Measurements from ENCODE around the gene ERN2.
"Not testable (repeated sequence)": the region's sequence is repeated elsewhere in the genome, so short reads cannot be mapped to it uniquely, and the experiment has no call there.

The ERN2 gene

DNA sequence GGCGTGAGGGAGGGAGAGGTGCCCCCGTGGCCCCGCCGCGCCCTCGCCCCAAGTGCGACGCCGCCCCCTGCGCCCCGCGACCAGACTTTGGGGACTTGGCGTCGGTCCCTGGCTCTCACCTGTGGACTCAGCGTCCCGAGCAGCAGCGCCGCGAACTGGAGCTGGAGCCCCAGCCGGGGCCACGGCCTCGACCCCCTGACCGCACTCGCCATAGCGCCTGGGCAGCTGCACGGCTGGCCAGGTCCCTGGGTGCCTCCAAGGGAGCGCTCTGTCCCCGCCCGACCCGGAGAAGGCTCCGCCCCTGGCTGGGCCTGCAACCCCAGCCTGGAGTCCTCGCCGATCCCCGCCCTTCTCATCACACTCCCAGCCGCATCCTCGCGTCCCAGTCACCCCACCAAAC lies at the start of gene ERN2:
TSS of gene ERN2 (minus strand) at position 247 of the 400 bp plus-strand sequence. CDS start at position 212, 35 bp downstream.
- DNase-seq = no peak

DNA sequence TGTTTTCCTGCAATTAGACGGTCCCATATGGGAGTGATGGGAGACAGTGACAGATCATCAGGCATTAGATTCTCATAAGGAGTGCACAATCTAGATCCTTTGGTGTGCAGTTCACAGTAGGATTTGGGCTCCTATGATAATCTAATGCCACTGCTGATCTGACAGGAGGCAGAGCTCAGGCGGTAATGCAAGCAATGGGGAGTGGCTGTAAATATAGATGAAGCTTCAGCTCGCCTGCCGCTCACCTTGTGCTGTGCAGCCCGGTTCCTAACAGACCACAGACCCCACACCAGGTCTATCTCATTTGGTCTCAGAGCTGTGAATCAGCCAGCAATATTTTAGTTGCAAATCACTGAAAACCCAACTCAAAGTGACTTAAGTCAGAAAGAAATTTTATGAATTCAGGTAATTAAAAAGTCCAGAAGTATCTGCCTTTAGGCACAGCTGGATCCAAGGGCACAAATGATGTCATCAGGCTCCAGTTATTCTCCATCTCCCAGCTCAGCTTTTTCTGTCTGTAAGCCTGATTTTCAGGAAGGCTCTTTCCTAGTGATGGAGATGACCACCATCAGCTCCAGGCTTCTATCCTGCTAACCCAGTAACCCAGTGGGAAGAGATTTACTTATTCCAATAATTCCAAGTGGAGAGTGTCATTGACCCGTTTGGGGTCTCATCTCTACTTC lies 45.1 kb upstream of the ERN2 start:
- no peak for DNase-seq

DNA sequence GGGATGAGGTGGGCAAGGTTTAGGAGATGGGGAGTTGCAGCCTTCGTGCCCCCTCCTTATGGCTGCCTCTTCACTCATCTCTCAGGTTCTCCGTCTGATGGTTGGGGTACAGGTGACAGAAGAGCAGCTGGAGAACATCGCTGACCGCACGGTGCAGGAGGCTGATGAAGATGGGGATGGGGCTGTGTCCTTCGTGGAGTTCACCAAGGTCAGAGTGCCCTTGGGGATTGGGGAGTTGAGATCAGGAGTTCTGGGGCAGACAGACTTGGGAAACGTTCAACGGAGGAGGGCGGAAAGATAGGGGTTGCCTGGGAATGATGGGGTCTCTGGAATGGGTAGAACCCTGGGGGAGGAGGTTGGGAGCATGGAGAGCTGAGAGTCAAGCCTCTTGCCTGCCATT lies 44.1 kb upstream of the ERN2 start:
- DNase-seq = no peak

DNA sequence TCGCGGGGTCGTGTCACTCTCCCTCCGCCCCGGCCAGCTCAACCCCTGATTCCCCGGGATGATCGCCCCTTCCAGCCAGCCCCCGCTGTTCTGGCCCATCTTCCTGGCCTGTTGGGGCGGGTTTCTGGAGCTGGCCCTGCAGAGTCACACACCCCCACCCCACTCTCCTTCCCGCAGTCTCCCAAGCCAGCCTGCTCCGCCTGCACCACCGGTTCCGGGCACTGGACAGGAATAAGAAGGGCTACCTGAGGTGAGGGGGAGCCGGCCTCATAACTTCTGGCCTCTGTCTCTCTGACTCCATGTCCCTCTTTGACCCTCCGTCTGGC lies 42.4 kb upstream of the ERN2 start:
- no peak for DNase-seq

DNA sequence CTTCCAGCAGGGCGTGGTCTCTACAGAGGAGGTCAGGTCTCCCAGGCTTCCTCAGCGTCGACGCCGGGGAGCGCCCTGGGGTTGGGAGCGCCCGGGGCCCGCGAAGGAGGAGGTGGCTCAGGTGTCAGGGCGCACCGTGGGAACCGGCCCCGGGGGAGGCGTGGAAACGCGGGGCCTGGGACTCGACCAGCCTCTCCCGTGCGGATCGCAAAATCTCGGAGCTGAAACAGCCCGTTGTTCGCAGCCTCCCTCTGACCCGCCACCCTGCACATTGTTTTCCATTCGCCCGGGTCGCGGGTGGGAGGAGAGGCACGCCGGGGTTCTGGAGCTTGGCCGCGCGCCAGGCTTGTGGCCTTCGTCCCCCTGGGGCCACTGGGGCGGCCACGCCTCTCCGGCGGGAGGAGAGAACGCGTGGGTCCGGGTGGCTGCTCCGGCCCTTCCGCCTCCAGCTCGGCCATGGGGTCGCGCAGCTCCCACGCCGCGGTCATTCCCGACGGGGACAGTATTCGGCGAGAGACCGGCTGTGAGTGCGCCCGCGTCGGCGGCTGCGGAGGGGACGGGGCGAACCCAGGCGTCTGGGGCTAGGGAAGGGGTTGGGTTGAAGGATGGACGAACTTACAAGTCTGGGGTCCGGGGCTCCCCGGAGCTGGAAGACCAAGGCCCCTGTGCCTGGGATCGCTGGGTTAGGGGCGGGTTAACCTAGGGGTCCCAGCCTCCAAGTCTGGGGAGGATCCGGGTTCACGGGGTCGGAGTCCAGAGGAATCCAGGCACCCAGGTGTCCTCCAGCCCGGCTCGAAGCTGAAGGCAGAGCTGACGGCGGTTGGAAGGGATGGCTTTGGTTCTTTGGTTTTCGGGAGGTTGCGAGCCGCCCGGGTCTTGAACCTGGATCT lies 41.8 kb upstream of the ERN2 start, which contains the start of gene CHP2:
TSS of gene CHP2 (plus strand) at position 433 of the 890 bp plus-strand sequence. CDS start at position 457, 24 bp downstream.
- no peak for DNase-seq

DNA sequence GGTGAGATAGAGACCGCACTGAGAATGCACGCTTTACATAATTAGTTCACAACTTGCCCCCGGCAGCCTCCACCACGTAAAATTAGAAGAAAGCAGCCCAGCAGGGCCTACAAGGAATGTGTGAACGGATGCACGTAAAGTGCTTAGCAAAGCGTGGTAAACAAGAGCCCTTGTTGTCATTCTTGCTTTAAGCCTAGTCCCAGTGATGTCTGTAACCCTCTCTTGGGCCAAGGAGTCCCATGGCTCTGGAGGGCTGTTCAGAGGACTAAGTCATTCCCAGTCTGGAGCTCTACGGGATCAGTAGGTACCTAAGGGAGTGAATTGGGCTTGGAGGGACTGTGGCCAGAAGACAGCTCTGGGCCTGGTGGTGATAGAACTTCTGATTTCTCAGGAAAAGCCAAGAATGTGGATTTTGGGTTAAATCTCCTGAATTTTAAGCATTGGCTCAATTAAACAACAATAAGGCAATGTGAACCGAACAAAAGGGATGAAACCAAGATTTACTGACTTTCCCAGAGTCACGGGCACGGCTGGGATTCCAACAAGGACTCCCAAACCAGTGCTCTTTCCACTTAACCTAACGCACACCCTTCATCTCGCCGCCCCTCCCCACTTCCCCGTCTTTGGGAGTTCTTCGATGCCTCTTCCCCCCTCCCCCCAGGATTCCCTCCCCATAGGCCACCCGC lies 41.0 kb upstream of the ERN2 start:
- DNase-seq = no peak

DNA sequence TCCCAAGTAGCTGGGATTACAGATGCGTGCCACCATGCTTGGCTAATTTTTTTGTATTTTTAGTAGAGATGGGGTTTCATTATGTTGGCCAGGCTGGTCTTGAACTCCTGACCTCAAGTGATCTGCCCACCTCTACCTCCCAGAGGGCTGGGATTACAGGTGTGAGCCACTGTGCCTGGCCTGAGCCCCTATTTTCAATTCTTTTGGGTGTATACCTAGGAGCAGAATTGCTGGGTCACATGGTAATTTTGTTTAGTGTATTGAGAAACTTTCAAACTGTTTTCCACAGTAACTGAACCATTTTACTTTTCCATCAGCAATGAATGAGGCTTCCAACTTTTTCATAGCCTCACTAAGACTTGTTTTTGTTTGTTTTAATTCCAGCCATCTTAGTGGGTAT lies 38.0 kb upstream of the ERN2 start:
- DNase-seq = not testable (repeated sequence)

DNA sequence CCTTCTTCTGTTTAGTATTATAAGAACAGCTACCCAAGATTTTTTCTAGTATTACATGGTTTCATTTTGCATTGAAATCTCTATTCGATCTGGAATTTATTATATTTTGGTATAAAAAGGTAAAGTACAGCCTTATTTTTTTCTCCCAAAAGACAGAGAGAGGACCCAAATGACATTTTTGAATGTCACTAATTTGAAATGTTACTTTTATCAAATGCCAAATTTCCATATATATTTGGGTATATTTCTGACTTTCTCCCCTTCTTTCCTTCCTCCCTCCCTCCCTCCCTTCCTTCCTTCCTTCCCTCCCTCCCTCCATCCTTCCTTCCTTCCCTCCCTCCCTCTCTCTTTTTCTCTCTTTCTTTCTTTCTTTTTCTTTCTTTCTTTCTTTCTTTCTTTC lies 35.6 kb upstream of the ERN2 start:
- no peak for DNase-seq

DNA sequence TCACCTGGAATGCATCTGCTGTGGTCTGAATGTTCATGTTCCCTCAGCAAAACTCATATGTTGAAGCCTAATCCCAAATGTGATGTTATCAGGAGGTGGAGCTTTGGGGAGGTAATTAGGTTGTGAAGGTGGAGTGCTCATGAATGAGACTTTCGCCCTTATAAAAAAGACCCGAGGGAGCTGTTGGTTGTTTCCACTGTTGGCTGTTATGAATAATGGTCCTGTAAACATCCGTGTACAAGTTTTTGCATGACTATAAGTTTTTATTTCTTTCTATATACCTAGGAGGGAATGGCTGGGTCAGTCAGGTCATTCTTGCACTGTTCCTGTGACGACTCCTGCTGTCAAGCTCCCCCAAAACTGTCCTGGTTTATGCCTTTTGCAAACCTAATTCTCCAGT lies 32.2 kb upstream of the ERN2 start:
- no peak for DNase-seq

DNA sequence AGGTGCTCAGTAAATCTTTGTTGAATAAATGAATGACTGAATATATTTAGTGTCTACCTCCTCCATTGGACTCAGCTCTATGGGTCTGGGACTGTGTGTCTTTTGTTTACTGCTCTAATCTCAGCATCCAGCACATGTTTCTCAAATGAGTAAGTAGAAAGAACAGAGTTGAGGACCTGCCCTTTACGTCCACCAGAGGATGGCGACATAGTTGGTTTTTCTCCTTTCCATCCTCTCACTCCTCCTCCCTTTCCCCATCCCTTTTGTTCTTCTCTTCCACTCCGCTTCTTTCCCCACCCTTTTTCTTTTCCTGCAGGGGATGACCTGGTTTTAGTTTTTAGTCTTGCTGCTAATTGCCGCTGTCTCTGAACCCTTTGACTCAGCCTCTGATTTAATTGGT lies 29.7 kb upstream of the ERN2 start:
- DNase-seq = no peak

DNA sequence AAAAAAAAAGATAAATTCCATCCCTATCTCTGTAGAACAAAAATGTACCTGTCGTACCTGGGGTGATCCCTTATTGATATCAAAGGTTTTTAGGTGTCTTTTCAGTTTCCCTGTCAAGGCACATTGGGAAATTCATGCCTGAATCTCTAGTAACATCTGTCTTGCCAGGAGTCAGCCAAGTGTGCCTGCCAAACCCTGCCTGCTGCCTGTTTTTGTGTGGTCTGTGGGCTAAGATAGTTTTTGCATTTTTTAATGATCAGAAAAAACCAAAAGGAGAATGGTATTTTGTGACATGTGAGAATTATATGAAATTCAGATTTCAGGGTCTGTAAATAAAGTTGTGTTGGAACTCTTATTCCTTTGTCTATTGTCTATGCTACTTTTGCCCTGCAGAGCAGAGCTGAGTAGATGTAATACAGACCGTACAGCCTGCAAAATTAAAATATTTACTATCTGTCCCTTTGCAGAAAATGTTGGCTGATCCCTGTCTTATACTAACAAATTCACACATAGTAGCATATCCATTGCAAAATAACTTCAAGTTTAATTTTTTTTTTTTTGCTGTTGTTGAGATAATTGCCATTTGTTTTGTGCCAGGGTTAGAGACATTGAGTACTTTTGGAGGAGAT lies 28.8 kb upstream of the ERN2 start:
- DNase-seq = no peak

DNA sequence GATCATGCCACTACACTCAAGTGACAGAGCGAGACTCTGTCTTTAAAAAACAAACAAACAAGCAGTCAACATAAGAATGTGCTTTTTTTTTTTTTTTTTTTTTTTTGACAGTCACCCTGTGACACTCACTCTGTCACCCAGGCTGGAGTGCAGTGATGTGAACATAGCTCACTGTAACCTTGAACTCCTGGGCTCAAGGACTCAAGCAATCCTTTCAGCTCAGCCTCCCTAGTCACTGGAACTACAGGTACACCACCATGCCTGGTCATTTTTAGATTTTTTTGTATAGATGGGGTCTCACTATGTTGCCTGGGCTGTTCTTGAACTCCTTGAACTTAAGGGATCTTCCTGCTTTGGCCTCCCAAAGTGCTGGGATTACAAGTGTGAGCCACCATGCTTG lies 26.5 kb upstream of the ERN2 start:
- DNase-seq = no peak

DNA sequence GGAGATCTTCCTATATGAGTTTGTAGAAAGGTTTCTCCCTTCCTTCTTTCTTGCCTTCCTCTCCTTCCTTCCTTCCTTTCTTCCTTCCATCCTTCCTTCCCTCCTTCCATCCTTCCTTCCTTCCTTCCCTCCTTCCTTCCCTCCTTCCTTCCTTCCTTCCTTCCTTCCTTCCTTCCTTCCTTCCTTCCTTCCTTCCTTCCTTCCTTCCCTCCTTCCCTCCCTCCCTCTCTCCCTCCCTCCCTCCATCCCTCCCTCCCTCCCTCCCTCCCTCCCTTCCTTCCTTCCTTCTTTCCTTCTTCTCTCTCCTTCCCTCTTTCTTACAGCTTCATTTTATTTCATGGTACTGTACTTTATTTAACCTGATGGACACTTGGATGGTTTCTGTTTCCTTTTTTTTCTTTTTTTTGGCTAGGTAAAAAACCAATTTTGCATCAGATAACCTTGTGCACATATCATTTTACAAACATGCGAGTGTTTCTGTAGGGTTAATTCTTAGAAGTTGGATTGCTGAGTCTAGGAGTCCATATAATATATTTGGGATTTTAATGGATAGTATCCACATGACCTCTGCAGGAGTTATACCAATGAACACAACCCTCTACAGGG lies 24.5 kb upstream of the ERN2 start:
- not testable (repeated sequence) for DNase-seq

DNA sequence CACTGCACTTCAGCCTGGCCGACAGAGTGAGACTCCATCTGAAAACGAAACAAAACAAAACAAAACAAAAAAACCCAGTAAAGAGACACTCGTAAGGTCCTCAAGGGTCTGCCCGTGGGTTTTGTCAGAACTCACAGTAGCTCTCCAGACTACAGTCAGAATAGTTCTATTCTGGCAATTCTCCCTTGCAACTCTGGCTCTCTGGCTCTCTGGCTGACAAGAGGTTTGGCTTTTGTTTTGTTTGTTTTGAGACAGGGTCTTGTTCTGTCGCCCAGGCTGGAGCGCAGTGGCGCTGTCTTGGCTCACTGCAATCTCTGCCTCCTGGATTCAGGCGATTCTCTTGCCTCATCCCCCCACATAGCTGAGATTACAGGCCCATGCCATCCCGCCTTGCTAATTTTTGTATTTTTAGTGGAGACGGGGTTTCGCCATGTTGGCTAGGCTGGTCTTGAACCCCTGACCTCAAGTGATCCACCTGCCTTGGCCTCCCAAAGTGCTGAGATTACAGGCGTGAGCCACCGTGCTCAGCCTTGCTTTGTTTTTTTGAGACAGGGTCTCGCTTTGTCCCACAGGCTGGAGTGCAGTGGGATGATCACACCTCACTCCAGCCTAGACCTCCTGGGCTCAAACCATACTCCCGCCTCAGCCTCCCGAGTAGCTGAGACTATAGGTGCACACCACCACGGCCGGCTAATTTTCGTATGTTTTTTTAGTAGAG lies 21.3 kb upstream of the ERN2 start:
- no peak for DNase-seq

DNA sequence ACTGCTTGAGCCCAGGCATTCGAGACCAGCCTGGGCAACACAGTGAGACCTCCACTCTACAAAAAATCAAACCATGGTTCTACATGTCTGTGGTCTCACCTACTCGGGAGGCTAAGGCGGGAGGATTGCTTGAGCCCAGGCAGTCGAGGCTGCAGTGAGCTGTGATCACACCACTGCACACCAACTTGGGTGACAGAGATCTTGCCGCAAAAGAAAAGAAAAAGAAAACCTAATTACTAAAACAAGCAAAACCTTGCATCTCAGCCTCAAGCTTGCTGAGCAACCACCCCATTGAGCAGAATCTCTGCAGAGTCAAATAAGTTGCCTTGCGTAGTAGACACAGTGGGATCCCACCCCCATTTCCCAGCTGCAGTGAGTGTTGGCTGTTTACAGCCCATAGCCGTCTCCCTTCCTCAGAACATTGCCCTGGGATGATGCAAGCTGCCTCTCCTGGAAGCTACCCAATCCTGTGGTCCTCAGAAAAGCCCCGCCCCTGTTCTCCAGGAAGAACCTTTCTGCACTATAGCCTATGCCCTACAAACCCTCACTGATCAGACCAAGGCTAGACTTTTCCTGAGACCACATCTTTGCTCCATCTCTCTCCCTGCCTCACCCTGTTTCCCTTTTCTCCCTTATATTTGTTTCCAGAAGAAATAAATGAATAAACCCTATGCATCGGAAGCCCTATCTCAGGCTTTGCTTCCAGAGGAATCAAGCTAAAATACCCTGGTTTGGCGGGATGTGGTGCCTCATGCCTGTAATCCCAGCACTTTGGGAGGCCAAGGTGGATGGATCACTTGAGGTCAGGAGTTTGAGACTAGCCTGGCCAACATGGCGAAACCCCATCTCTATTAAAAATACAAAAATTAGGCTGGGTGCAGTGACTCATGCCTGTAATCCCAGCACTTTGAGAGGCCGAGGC lies 16.7 kb upstream of the ERN2 start:
- no peak for DNase-seq

DNA sequence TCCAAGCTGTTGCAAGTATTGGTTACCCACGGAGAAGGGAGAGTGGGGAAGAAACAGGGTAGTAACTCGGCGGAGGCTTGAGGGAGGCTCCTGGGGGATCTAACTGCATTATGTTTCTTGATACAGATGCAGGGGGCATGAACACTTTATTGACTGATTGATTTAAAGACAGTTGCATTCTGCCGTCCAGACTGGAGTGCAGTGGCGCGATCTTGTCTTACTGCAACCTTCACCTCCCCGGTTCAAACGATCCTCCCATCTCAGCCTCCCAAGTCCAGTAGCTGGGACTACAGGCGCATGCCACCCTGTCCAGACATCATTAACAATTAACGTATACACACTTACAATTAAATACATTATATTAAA lies 15.1 kb upstream of the ERN2 start:
- DNase-seq = no peak

DNA sequence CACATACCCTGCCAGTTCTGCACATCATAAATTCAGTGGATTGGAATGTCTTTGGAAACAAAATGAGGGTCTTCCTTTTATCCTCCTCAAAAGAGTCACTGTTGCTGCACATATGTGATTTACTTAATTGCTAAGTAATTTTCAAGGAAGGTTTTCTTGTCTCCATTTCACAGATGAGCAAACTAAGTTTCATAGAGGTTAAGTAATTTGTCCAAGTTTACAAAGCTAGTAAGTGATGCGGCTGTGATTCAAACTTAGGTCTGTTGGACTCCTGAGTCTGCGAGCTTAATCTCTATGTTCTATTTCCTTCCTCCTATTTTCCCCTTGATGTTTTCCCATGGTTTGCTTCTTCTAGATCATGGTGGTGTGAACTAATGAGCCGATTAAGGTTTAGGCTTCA lies 13.7 kb upstream of the ERN2 start:
- DNase-seq = no peak

DNA sequence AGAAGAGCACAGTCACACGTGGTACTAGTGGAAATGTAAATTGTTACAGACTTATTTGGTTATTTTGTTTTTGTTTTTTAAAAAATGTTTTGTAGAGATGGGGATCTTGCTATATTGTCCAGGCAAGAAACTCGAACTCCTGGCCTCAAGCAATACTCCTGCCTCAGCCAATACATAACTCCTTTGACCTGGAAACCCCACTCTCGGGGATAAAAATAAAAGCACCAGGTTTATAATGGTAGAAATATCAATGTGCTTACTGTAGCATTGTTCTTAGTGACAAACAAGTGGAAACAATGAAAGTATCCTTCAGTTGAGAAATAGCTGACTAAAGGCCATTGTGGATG lies 11.7 kb upstream of the ERN2 start:
- no peak for DNase-seq

DNA sequence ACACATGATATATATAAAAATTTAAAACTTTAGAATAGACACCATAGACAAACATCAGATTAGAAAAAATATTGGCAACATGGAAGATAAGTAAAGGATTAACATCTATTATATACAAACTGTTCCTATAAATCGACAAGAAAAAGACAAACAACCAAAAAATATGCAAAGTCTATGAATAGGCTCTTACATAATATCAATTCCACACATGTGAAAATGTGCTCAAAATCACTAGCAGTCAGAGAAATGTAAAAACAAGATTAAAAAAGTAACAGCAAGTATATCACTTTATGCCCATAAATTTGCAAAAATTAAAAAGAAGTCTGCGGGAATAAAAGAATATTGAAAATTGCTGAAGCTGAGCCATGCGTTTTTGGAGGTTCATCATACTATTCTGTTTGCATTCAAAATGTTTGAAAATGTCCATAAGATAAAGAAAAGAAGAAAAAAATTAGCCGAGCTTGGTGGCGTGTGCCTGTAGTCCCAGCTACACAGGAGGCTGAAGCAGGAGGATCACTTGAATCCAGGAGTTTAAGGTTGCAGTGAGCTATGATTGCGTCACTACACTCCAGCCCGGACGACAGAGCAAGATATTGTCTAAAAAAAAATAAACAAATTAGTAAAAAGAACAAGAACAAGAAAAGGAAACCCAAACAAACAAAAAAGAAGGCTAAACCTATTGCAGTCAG lies 11.2 kb upstream of the ERN2 start:
- no peak for DNase-seq

DNA sequence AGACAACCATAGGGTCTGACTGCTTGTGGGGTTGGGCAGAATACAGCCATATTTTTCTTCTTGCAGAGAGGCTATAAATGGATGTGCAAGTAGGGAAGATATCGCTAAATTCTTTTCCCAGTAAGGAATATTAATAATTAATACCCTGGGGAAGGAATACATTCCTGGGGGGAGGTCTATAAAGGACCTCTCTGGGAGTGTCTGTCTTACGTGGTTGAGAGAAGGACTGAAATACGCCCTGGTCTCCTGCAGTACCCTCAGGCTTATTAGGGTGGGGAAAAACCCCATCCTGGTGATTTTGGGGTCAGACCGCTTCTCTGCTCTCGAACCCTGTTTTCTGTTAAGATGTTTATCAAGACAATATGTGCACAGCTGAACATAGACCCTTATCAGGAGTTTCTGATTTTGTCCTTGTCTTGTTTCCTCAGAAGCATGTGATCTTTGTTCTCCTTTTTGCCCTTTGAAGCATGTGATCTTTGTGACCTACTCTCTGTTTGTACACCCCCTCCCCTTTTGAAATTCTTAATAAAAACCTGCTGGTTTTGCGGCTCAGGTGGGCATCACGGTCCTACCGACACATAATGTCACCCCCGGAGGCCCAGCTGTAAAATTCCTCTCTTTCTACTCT lies 9.7 kb upstream of the ERN2 start:
- DNase-seq = not testable (repeated sequence)
